IPS-18a (cell line): ENCODE results near the gene VSIG4.

Experiments
- H3K27ac ChIP-seq: one replicate; pipeline ENCODE4 v1.5.1; 2013; ENCODE audit warnings: low read length
- H3K27me3 ChIP-seq: one replicate; pipeline ENCODE4 v1.6.1; 2013; ENCODE audit warnings: mild to moderate bottlenecking, low read length; ENCODE audit not compliant: control insufficient read depth, insufficient read depth
- H3K36me3 ChIP-seq: one replicate; pipeline ENCODE4 v1.6.1; 2013; ENCODE audit warnings: low read depth, low read length; ENCODE audit not compliant: control insufficient read depth
- H3K4me1 ChIP-seq: one replicate; pipeline ENCODE4 v1.6.1; 2013; ENCODE audit warnings: low read depth, low read length; ENCODE audit not compliant: control insufficient read depth
- H3K4me3 ChIP-seq: one replicate; pipeline ENCODE4 v1.5.1; 2013; ENCODE audit warnings: low read length
- H3K9ac ChIP-seq: one replicate; pipeline ENCODE4 v1.6.1; 2013; ENCODE audit warnings: mild to moderate bottlenecking, low read length, moderate library complexity
- H3K9me3 ChIP-seq: one replicate; pipeline ENCODE4 v1.6.1; 2013; ENCODE audit warnings: low read depth, low read length; ENCODE audit not compliant: control insufficient read depth

Gene VSIG4

GRCh38 chrX:66004928-66005829 is 34.7 kb downstream of the VSIG4 start:
- H3K4me3 ChIP-seq, result no peak overlapping the region
- peaks cover 9% of the 10 kb centered on the region for H3K9me3 ChIP-seq
- no peak overlapping the region for H3K27ac ChIP-seq
- H3K27me3 ChIP-seq, result no peaks in the 10 kb centered on the region
- no peaks in the 10 kb centered on the region for H3K36me3 ChIP-seq
- no peak overlapping the region for H3K9ac ChIP-seq
- no peaks in the 10 kb centered on the region for H3K4me1 ChIP-seq

GRCh38 chrX:66002824-66003680 is 36.8 kb downstream of the VSIG4 start:
- Histone ChIP-seq H3K4me3 (no peak overlapping the region), H3K9ac (no peak overlapping the region), H3K36me3 (no peaks in the 10 kb centered on the region), H3K4me1 (no peaks in the 10 kb centered on the region), H3K27ac (no peak overlapping the region), H3K9me3 (peaks cover 23% of the 10 kb centered on the region), H3K27me3 (no peaks in the 10 kb centered on the region)

- no peaks in the 10 kb centered on the region for H3K36me3 ChIP-seq
- no peak overlapping the region for H3K9ac ChIP-seq
- no peaks in the 10 kb centered on the region for H3K4me1 ChIP-seq
- no peaks in the 10 kb centered on the region for H3K27me3 ChIP-seq
- no peak overlapping the region for H3K4me3 ChIP-seq
- H3K9me3 ChIP-seq, result peaks cover 24% of the 10 kb centered on the region
- no peak overlapping the region for H3K27ac ChIP-seq
These were observed 38.3 kb downstream of the VSIG4 start for GRCh38 chrX:66001596-66001995.

GRCh38 chrX:66000628-66001272 is 39.1 kb downstream of the VSIG4 start:
- H3K27ac ChIP-seq, result no peak overlapping the region
- H3K9ac ChIP-seq, result no peak overlapping the region
- H3K36me3 ChIP-seq, result no peaks in the 10 kb centered on the region
- no peak overlapping the region for H3K4me3 ChIP-seq
- peaks cover 26% of the 10 kb centered on the region for H3K9me3 ChIP-seq
- no peaks in the 10 kb centered on the region for H3K27me3 ChIP-seq
- no peaks in the 10 kb centered on the region for H3K4me1 ChIP-seq

GRCh38 chrX:66000178-66000577 is 39.7 kb downstream of the VSIG4 start:
- Histone ChIP-seq H3K4me3 (no peak overlapping the region), H3K27me3 (no peaks in the 10 kb centered on the region), H3K4me1 (no peaks in the 10 kb centered on the region), H3K27ac (no peak overlapping the region), H3K36me3 (no peaks in the 10 kb centered on the region), H3K9me3 (peaks cover 30% of the 10 kb centered on the region), H3K9ac (no peak overlapping the region)

GRCh38 chrX:65999563-66000148 is 40.2 kb downstream of the VSIG4 start:
- no peaks in the 10 kb centered on the region for H3K36me3 ChIP-seq
- no peak overlapping the region for H3K4me3 ChIP-seq
- no peaks in the 10 kb centered on the region for H3K4me1 ChIP-seq
- H3K9me3 ChIP-seq, result peaks cover 32% of the 10 kb centered on the region
- no peak overlapping the region for H3K9ac ChIP-seq
- no peaks in the 10 kb centered on the region for H3K27me3 ChIP-seq
- H3K27ac ChIP-seq, result no peak overlapping the region

GRCh38 chrX:65999029-65999562 is 40.8 kb downstream of the VSIG4 start:
- no peaks in the 10 kb centered on the region for H3K4me1 ChIP-seq
- H3K9me3 ChIP-seq, result peaks cover 32% of the 10 kb centered on the region
- H3K27me3 ChIP-seq, result no peaks in the 10 kb centered on the region
- no peak overlapping the region for H3K4me3 ChIP-seq
- H3K36me3 ChIP-seq, result no peaks in the 10 kb centered on the region
- H3K9ac ChIP-seq, result no peak overlapping the region
- no peak overlapping the region for H3K27ac ChIP-seq

GRCh38 chrX:65997978-65998717 is 41.7 kb downstream of the VSIG4 start:
- H3K4me1 ChIP-seq, result no peaks in the 10 kb centered on the region
- no peak overlapping the region for H3K27ac ChIP-seq

GRCh38 chrX:65994519-65995506 is 45.1 kb downstream of the VSIG4 start:
- Histone ChIP-seq H3K27me3 (no peaks in the 10 kb centered on the region), H3K9me3 (peaks cover 34% of the 10 kb centered on the region), H3K4me1 (no peaks in the 10 kb centered on the region), H3K36me3 (no peaks in the 10 kb centered on the region), H3K9ac (no peak overlapping the region), H3K4me3 (no peak overlapping the region), H3K27ac (no peak overlapping the region)

More at GRCh38 chrX:65997978-65998717, 41.7 kb downstream of the VSIG4 start:
- Histone ChIP-seq H3K9ac (no peak overlapping the region), H3K4me3 (no peak overlapping the region), H3K36me3 (no peaks in the 10 kb centered on the region), H3K27me3 (no peaks in the 10 kb centered on the region), H3K9me3 (peaks cover 32% of the 10 kb centered on the region)
